Measurements from ENCODE around the gene TMEM260.

DNA sequence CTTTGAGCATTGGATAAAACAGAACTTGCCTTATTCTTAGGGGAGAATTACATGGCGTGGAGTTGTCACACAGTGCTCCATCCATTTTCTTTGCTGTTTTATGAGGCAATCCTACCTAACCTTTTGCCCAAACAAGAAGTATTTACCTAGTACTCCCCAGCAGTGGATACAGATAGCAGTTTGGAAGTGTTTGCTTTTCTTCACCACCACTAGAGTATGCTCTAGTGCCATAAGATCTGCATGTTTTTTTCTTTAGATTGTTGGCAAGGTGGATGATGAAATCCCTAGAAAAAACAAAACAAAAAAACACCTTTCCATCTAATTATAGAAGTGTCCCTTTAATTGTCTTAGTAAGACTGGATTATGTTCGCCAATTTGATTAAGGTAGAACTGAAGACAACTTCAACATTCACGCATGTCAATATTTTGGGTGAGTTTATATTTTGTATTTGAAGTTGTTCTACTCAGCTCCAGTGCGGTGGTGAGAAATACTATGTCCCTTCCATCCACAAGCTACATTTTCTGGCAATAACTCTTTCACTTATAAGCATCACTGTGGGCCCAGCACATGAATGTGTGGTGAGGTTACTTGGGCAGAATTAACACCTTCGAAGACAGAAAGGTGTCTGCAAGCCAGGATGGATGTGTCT is 23.6 kb upstream of the TMEM260 start:
- TF ChIP-seq CTCF (conservative IDR thresholded peaks at IDR 0.05 in 1 of 2, IDR thresholded peaks at IDR 0.05 in 1 of 2; ENCODE audit: low read depth in 1 of 2, low read length in 2 of 2) (peak; percentile 48 to 76), EZH2 (IDR thresholded peaks at IDR 0.05; ENCODE audit: low read length, missing control alignments) (no peak)
